HL-60 (cell line): ENCODE measurements around the gene TBCC.

Experiments
- CTCF ChIP-seq: IDR thresholded peaks from one replicate; pipeline ENCODE4 v1.5.1; 2011; ENCODE audit warnings: low read length, control low read depth, inconsistent platforms; ENCODE audit not compliant: insufficient read depth
- POLR2AphosphoS5 ChIP-seq: IDR thresholded peaks from 2 replicates; pipeline ENCODE4 v1.6.1; 2012; ENCODE audit warnings: low read depth
- SPI1 ChIP-seq: IDR thresholded peaks from 2 replicates; pipeline ENCODE4 v1.6.1; 2012; ENCODE audit warnings: low read depth, mild to moderate bottlenecking, borderline replicate concordance

GRCh38 chr6:42694586-42694985 is 51.3 kb downstream of the TBCC start:
- TF ChIP-seq SPI1 (no peak), CTCF (no peak), POLR2AphosphoS5 (no peak)
